Small intestine (tissue), 7 donors: ENCODE measurements around the gene MAST4. TPM values are rescaled to one million over a fixed set of nuclear protein-coding genes. Genes with fewer than 3 reads are reported as not detected.

ENCODE experiments used
- DNase-seq, 2 donors: peaks; one replicate each; pipeline versions ENCODE4 v3.0.0 to v3.0.0-alpha.2; 2013
- FAIRE-seq: peaks from 2 replicates; lab custom pipeline; 2012; peaks lifted over from hg19 to GRCh38; lab: Jason Lieb, UNC
- H3K27ac ChIP-seq, 3 donors: one replicate each; pipeline ENCODE4 v1.5.1; 2013; ENCODE audit warnings: low read length in 2 of 3, mild to moderate bottlenecking in 2 of 3, control low read depth in 1 of 3, inconsistent platforms in 1 of 3, low read depth in 1 of 3, moderate library complexity in 1 of 3
- H3K27me3 ChIP-seq, 3 donors: one replicate each; pipeline ENCODE4 v1.6.1; 2013; ENCODE audit warnings: low read length in 3 of 3, inconsistent platforms in 1 of 3; ENCODE audit not compliant: control insufficient read depth in 3 of 3, insufficient read depth in 3 of 3
- H3K36me3 ChIP-seq, 3 donors: one replicate each; pipeline ENCODE4 v1.6.1; 2013; ENCODE audit warnings: low read length in 3 of 3, inconsistent platforms in 1 of 3, low read depth in 1 of 3, mild to moderate bottlenecking in 1 of 3, moderate library complexity in 1 of 3; ENCODE audit not compliant: control insufficient read depth in 3 of 3, insufficient read depth in 2 of 3
- H3K4me1 ChIP-seq, 3 donors: one replicate each; pipeline ENCODE4 v1.6.1; 2013; ENCODE audit warnings: low read length in 2 of 3, inconsistent platforms in 1 of 3, low read depth in 1 of 3, mild to moderate bottlenecking in 1 of 3, moderate library complexity in 1 of 3; ENCODE audit not compliant: control insufficient read depth in 3 of 3, insufficient read depth in 2 of 3
- H3K4me3 ChIP-seq, 3 donors: one replicate each; pipeline ENCODE4 v1.5.1; 2013; ENCODE audit warnings: low read length in 3 of 3, control low read depth in 1 of 3, inconsistent platforms in 1 of 3, low read depth in 1 of 3, mild to moderate bottlenecking in 1 of 3, moderate library complexity in 1 of 3
- H3K9me3 ChIP-seq, 2 donors: one replicate each; pipeline ENCODE4 v1.6.1; 2013; ENCODE audit warnings: low read depth in 1 of 2, low read length in 1 of 2; ENCODE audit not compliant: control insufficient read depth in 2 of 2, insufficient read depth in 1 of 2
- WGBS, 3 donors: extraction: QIAGEN DNeasy Blood & Tissue Kit; methylation state at CpG; one replicate each; pipeline ENCODE4 v1.1.7; 2013; 5-methylcytosine and 5-hydroxymethylcytosine counted together
- polyA plus RNA-seq, 4 donors: library from polyadenylated mRNA; stranded (reverse) in 3 of 4; unstranded in 1 of 4; fragments of 200-250 nt in 3 of 4; fragments of 120-200 nt in 1 of 4; gene quantifications; one replicate each; pipeline versions ENCODE4 v1.2.1 to v1.2.3, GENCODE V29; 2013
- donor health status: healthy with polysubstance abuse.
- donor health status: control.
- donor health status: control.
- donor health status: Bipolar disorder and iron deficiency.
- donor health status: healthy.

MAST4 gene
- polyA plus RNA-seq, 4 donors = 3.0 to 16.4 (median 4.5) TPM

DNA sequence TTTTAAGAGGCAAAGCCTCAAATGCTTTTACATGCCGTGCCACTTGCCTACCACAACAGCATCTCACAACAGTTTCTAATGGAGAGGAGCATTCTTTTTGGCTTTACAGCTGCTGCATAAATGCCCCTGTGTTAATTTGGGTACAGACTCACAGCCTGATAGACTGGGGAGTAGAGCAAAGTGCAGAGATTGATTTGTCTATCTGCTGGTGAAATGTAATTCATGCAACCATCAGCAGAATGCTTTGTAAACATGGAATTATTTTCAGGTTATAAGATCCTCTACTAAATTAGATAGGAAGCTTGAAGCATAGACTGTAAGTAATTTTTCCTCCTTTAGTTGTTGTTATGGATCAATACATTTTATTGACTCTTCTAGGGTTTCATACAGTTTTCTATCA, 430.1 kb downstream of the MAST4 start:
- Histone ChIP-seq H3K4me1 (peaks cover 3 to 35% (median 8%) of the 10 kb centered on the region in 3 donors), H3K36me3 (no peaks in the 10 kb centered on the region), H3K4me3 (no peak overlapping the region), H3K9me3 (no peaks in the 10 kb centered on the region), H3K27me3 (no peaks in the 10 kb centered on the region), H3K27ac (peak overlapping the region in 1 of 3 donors; percentile 18)
- 88 to 97% (median 92%) methylated on average over 1 of the region's 1 CpG for WGBS, 3 donors
- DNase-seq (no peak), FAIRE-seq (no peak)

DNA sequence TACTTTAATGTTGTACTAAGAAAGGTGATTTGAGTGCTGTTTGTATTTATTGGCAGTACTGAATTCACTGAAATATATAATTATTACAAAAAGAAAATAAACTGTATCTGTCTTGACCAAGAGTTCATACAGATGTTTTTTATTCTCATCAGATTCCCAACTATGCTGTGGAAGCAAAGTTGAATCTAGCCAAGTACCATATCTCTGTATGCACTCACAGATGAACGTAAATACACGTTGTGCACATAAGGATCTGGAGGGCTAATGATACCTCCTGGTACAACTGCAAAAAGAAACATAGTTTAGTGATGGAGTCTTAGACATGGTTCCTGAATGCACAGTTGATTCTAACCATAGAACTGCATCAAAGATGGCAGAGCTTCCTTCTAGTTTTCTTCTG, 431.0 kb downstream of the MAST4 start:
- Histone ChIP-seq H3K4me1 (peaks cover 3 to 35% (median 8%) of the 10 kb centered on the region in 3 donors), H3K4me3 (no peak overlapping the region), H3K27me3 (no peaks in the 10 kb centered on the region), H3K36me3 (no peaks in the 10 kb centered on the region), H3K9me3 (no peaks in the 10 kb centered on the region), H3K27ac (no peak overlapping the region)
- FAIRE-seq (no peak), DNase-seq (no peak)
- WGBS, 3 donors = 88 to 95% (median 90%) methylated on average over 2 of the region's 2 CpGs

DNA sequence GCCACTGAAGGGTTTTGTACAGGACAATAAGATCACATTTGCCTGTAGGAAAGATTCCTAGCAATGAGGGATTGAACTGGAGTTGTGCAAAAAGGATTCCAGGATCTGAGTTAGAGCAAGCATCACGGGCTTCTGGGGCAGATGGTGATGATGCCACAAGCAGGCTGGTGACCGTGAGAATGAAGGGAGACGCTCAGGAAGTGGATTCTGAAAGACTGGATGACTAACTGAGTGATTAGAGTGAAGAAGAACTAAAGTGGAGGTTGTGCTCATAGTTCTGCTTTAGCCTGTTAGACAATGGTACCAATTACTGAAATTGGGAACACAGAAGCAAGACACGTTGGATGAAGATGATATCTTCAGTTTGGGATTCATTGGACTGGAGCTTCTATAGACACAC, 432.2 kb downstream of the MAST4 start:
- no peaks in the 10 kb centered on the region for H3K9me3 ChIP-seq
- no peak overlapping the region for H3K4me3 ChIP-seq
- no peaks in the 10 kb centered on the region for H3K36me3 ChIP-seq
- FAIRE-seq (no peak), DNase-seq (no peak)
- peak overlapping the region in 2 of 3 donors; percentile 20 to 58 for H3K27ac ChIP-seq
- peaks cover 3 to 36% (median 8%) of the 10 kb centered on the region in 3 donors for H3K4me1 ChIP-seq
- WGBS, 3 donors = 85 to 98% (median 89%) methylated on average over 4 of the region's 4 CpGs
- no peaks in the 10 kb centered on the region for H3K27me3 ChIP-seq

DNA sequence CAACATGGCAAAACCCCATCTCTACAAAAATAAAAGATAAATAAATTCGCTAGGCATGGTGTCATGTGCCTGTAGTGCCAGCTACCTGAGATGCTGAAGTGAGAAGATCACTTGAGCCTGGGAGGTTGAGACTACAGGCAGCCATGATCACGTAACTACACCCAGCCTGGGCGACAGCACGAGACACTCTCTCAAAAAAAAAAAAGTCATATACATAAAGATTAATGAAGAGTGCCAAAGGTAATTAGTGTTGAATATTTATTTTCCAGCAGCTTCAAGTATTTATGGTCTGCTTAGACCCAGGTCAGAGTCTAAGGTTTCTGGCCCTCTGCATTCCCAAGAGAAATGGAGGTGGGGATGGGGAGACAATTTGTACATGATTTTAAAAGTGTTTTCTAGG, 432.7 kb downstream of the MAST4 start:
- Histone ChIP-seq H3K4me1 (peaks cover 3 to 39% (median 8%) of the 10 kb centered on the region in 3 donors), H3K27ac (peak overlapping the region in 1 of 3 donors; percentile 58), H3K36me3 (no peaks in the 10 kb centered on the region), H3K27me3 (no peaks in the 10 kb centered on the region), H3K4me3 (no peak overlapping the region), H3K9me3 (no peaks in the 10 kb centered on the region)
- FAIRE-seq (no peak), DNase-seq (peak; percentile 60 to 62)
- 35 to 81% (median 71%) methylated on average over 4 of the region's 4 CpGs for WGBS, 3 donors

DNA sequence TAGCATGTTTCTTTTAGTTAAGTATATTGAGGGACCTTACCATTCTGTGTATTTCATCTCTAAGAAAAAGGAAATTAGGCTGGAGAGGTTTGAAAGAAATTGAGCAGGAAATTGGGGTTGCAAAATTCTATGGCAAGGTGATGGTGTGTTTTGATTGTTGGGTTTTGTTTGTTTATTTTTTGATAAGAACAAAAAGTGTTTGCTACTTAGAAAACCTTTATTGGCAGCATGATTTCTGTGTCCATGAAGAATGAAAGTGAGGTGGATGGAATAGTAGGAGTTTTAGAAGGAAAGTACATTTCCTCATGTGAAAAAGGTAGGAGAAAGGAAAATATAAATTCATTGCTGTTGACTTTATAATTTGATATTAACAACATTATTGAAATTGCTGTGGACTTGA, 433.3 kb downstream of the MAST4 start:
- Histone ChIP-seq H3K9me3 (no peaks in the 10 kb centered on the region), H3K27ac (peak overlapping the region in 1 of 3 donors; percentile 58), H3K4me1 (peaks cover 7 to 42% (median 8%) of the 10 kb centered on the region in 3 donors), H3K36me3 (no peaks in the 10 kb centered on the region), H3K4me3 (no peak overlapping the region), H3K27me3 (no peaks in the 10 kb centered on the region)
- FAIRE-seq (no peak), DNase-seq (no peak)

DNA sequence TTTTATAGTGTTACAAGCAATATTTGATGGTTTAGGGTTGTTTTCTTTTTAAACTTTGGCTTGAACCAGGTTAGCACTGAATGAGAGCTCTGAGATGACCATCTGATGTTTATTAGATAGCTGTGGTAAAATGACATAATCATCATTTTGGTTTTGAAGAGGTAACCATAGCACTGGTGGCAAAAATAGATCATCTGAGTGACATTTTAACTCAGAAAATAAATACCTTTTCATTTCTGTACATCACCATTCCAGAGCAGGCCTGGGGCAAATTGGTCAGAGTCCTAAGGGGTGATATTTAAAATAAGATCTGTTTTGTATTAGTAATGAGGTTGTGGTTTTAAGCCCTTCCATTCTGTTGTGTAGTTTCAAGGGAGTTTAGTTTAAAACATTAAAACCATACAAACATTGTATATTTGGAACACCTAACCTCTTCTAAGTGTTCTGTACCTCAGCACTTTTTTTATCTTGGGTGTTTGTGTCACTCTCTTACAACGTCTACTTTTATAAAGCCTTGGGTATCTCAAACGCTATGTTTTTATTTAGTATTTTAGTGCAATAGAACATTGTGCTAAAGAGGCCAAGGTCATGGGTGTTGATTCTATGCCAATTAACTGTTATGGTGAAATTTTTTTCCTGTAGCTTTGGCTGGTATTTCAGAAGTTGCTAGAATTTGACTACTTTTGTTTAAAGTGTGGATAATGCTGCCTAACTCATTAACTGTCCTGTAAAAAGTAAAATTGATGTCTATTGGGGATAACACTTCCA, 434.3 kb downstream of the MAST4 start:
- peaks cover 7 to 49% (median 8%) of the 10 kb centered on the region in 3 donors for H3K4me1 ChIP-seq
- 12 to 38% (median 24%) methylated on average over 2 of the region's 2 CpGs for WGBS, 3 donors
- DNase-seq (no peak), FAIRE-seq (no peak)
- no peak overlapping the region for H3K27ac ChIP-seq
- H3K27me3 ChIP-seq = no peaks in the 10 kb centered on the region
- no peaks in the 10 kb centered on the region for H3K36me3 ChIP-seq
- H3K9me3 ChIP-seq = no peaks in the 10 kb centered on the region
- no peak overlapping the region for H3K4me3 ChIP-seq

DNA sequence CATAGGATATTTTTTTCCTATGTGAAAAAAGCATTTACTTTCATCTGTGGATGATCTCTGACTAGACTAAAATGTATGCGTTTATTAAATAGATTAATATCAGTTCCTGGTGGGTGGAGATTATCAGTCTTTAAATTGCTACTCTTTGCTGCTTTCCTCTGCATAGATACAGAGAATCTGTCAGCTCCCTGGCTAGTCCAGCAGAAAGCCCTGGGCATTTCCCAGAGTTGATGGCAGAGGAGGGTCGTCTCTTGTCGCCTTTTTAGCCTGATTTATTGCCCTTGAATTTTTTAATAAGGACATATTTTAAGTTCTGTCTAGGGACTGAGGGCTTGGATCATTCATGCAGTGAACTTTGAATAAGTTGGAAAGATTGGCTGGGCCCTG, 434.9 kb downstream of the MAST4 start:
- DNase-seq (no peak), FAIRE-seq (no peak)
- Histone ChIP-seq H3K9me3 (no peaks in the 10 kb centered on the region), H3K36me3 (no peaks in the 10 kb centered on the region), H3K4me3 (no peak overlapping the region), H3K27ac (no peak overlapping the region), H3K27me3 (no peaks in the 10 kb centered on the region), H3K4me1 (peaks cover 5 to 45% (median 10%) of the 10 kb centered on the region in 3 donors)
- 53 to 58% (median 54%) methylated on average over 3 of the region's 3 CpGs for WGBS, 3 donors

DNA sequence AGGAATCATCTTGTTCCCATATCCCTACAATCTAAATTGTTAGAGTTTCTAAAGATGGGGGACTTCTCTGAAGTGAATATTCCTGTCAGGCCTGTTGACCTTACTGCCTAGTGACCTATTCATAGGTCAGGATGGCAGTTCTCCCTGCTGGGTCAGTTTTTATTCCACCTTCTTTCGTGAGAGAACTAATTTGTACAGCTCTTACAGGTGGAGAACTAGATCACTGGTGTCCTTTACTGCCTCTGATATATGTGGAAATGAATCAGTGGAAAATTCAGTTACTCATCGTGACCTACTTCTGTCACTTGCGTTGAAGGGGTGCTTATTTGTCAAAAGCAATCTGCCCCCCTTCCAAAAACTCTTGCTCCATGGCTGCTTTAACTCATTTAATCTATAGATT, 435.5 kb downstream of the MAST4 start:
- Histone ChIP-seq H3K36me3 (no peaks in the 10 kb centered on the region), H3K9me3 (no peaks in the 10 kb centered on the region), H3K27ac (no peak overlapping the region), H3K4me1 (peaks cover 4 to 39% (median 10%) of the 10 kb centered on the region in 3 donors), H3K4me3 (no peak overlapping the region), H3K27me3 (no peaks in the 10 kb centered on the region)
- 68 to 80% (median 74%) methylated on average over 3 of the region's 3 CpGs for WGBS, 3 donors
- FAIRE-seq = no peak
- DNase-seq = no peak
